Smooth muscle cell (in vitro differentiated cells): Measurements from ENCODE around the gene ATAD2B. TPM values are rescaled to one million over a fixed set of nuclear protein-coding genes. Genes with fewer than 3 reads are reported as not detected.

Experiments
- DNase-seq: peaks from one replicate; lab custom pipeline; 2025; ENCODE audit not compliant: unreplicated experiment; lab: John Stamatoyannopoulos, UW
- H2AFZ ChIP-seq: fragments of 200-600 bp; sonication (generic); 2 replicates; pipeline ENCODE4 v1.6.0; 2016; ENCODE audit warnings: antibody characterized with exemption, low read depth, mild to moderate bottlenecking
- H3F3A ChIP-seq: fragments of 200-600 bp; sonication (generic); 2 replicates; pipeline ENCODE4 v1.6.0; 2017; ENCODE audit warnings: antibody characterized with exemption, low read depth
- H3K27ac ChIP-seq: fragments of 200-600 bp; sonication (generic); 2 replicates; pipeline ENCODE4 v1.5.1; 2016; ENCODE audit warnings: low read depth, mild to moderate bottlenecking
- H3K27me3 ChIP-seq: fragments of 200-600 bp; sonication (generic); 2 replicates; pipeline ENCODE4 v1.6.1; 2016; ENCODE audit warnings: low read depth, mild to moderate bottlenecking
- H3K36me3 ChIP-seq: fragments of 200-600 bp; sonication (generic); 2 replicates; pipeline ENCODE4 v1.5.1; 2016; ENCODE audit warnings: low read depth
- H3K4me1 ChIP-seq: fragments of 200-600 bp; sonication (generic); 2 replicates; pipeline ENCODE4 v1.5.1; 2016; ENCODE audit warnings: low read depth
- H3K4me2 ChIP-seq: fragments of 200-600 bp; sonication (generic); 2 replicates; pipeline ENCODE4 v1.6.0; 2016; ENCODE audit warnings: mild to moderate bottlenecking
- H3K4me3 ChIP-seq: fragments of 200-600 bp; sonication (generic); 2 replicates; pipeline ENCODE4 v1.5.1; 2016; ENCODE audit warnings: mild to moderate bottlenecking
- H3K79me2 ChIP-seq: fragments of 200-600 bp; sonication (generic); 2 replicates; pipeline ENCODE4 v1.6.0; 2016; ENCODE audit warnings: low read depth, mild to moderate bottlenecking
- H3K9ac ChIP-seq: fragments of 200-600 bp; sonication (generic); 2 replicates; pipeline ENCODE4 v1.6.0; 2016; ENCODE audit warnings: low read depth
- H3K9me3 ChIP-seq: fragments of 200-600 bp; sonication (generic); replicated peaks from 2 replicates; pipeline ENCODE4 v1.5.1; 2016; ENCODE audit warnings: low read depth
- H4K20me1 ChIP-seq: fragments of 200-600 bp; sonication (generic); 2 replicates; pipeline ENCODE4 v1.6.0; 2016; ENCODE audit warnings: low read depth
- WGBS: methylation state at CpG from one replicate; pipeline ENCODE4 v1.1.7; 2016; ENCODE audit warnings: low lambda C conversion rate; 5-methylcytosine and 5-hydroxymethylcytosine counted together
- polyA plus RNA-seq: library from polyadenylated mRNA; unstranded; fragments of >200 nt; fragmentation: Nextera tagmentation; extraction: Ambion mirVana; gene quantifications from 2 replicates; pipeline ENCODE4 v1.2.1, GENCODE V29; 2016
- total RNA-seq: library from RNA; depleted of rRNA; stranded (reverse); fragments of >200 nt; gene quantifications from 2 replicates; pipeline ENCODE4 v1.2.3, GENCODE V29; 2014
- TF ChIP-seq, protein P1 (sequence below): fragments of 200-600 bp; sonication (generic); IDR thresholded peaks from 2 replicates; pipeline ENCODE4 v1.5.1; 2017; ENCODE audit warnings: borderline replicate concordance, mild to moderate bottlenecking, antibody characterized with exemption; ENCODE audit not compliant: insufficient read depth, poor library complexity, severe bottlenecking

Gene ATAD2B
- total and polyA plus RNA-seq, 2 experiments from 2014 or later = 6.2 to 17.5 TPM

DNA sequence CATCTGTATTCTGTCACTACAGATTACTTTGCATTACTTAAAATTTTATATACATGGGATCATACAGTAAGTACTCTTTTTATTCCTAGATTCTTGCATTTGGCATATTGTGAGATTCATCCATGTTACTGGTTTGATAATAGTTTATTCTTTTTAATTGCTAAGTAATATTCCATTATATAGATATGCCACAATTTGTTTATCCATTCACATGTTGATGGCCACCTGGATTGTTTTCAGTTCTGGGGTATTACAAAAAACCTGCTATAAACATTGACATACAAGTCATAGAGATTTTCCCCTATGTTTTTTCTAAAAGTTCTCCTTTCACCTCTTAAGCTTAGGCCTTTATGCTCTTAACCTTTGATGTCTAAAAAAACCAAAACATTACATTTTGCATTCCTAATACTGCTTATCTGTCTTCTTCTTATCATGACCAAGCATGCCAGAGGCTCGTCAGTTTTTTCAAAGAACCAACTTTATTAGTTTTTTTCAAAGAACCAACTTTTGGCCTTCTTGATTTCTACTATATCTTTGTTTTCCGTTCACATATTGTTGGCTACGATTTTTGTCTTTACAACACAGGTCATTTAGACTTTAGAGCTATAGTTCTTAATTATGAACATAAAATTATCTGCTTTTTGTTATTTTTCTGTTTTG, 86.9 kb downstream of the ATAD2B start:
- 78% methylated on average over 3 of the region's 3 CpGs for WGBS
- Histone ChIP-seq H3K4me2 (no peak overlapping the region), H3K9ac (no peak overlapping the region), H3K27me3 (no peaks in the 10 kb centered on the region), H2AFZ (no peak overlapping the region), H4K20me1 (no peaks in the 10 kb centered on the region), H3K79me2 (no peaks in the 10 kb centered on the region), H3K4me1 (no peaks in the 10 kb centered on the region), H3K27ac (no peak overlapping the region), H3K36me3 (peaks cover 3% of the 10 kb centered on the region), H3F3A (no peaks in the 10 kb centered on the region), H3K9me3 (no peaks in the 10 kb centered on the region), H3K4me3 (no peak overlapping the region)
- no peak for DNase-seq
- TF ChIP-seq, protein P1, sequence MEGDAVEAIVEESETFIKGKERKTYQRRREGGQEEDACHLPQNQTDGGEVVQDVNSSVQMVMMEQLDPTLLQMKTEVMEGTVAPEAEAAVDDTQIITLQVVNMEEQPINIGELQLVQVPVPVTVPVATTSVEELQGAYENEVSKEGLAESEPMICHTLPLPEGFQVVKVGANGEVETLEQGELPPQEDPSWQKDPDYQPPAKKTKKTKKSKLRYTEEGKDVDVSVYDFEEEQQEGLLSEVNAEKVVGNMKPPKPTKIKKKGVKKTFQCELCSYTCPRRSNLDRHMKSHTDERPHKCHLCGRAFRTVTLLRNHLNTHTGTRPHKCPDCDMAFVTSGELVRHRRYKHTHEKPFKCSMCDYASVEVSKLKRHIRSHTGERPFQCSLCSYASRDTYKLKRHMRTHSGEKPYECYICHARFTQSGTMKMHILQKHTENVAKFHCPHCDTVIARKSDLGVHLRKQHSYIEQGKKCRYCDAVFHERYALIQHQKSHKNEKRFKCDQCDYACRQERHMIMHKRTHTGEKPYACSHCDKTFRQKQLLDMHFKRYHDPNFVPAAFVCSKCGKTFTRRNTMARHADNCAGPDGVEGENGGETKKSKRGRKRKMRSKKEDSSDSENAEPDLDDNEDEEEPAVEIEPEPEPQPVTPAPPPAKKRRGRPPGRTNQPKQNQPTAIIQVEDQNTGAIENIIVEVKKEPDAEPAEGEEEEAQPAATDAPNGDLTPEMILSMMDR = no peak

DNA sequence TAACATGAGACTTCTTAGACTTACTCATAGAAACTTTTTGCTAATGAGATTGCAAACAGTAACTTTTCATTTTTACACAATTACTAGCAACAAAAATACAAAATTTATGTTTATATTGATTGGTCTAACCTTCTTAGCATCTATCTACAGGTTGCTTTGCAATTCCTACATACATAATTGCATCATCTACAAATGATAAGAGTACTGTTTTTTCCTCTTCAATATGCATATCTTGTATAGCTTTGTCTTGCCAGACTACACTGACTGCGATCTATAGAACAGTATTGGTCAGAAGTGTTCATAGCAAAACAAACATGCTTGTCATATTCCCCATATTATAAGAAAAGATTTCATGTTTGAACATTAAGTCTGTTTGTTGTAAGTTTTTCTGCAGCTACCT, 87.9 kb downstream of the ATAD2B start:
- Histone ChIP-seq H2AFZ (no peak overlapping the region), H3F3A (no peaks in the 10 kb centered on the region), H3K4me3 (no peak overlapping the region), H3K4me2 (no peak overlapping the region), H3K9ac (no peak overlapping the region), H3K79me2 (no peaks in the 10 kb centered on the region), H3K27ac (no peak overlapping the region), H3K27me3 (no peaks in the 10 kb centered on the region), H3K4me1 (no peaks in the 10 kb centered on the region), H3K36me3 (no peaks in the 10 kb centered on the region), H4K20me1 (no peaks in the 10 kb centered on the region), H3K9me3 (no peaks in the 10 kb centered on the region)
- no peak for DNase-seq
- WGBS = 100% methylated on average over 1 of the region's 1 CpG
- TF ChIP-seq, protein P1 = no peak

DNA sequence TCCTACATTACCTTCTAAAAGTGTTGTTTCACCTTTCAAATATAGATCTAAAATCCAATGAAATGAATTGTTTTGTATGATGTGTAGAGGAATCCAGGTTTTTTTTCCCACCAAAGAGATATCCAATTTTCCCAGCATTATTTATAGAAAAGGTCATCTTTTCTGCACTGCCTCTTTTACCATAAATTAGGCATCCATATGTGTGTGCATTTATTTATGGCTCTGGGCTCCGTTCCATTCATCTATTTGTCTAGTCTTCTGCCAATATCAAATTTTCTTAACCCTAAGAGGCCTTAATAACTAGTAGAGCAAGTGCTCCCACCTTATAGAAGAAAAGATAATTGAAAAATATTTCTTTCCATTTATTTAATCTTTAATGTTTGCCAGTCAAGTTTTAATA, 88.3 kb downstream of the ATAD2B start:
- no peak overlapping the region for H3K4me2 ChIP-seq
- no peaks in the 10 kb centered on the region for H3F3A ChIP-seq
- no peaks in the 10 kb centered on the region for H3K79me2 ChIP-seq
- H3K4me1 ChIP-seq = no peaks in the 10 kb centered on the region
- no peak for DNase-seq
- H3K9ac ChIP-seq = no peak overlapping the region
- H3K4me3 ChIP-seq = no peak overlapping the region
- TF ChIP-seq, protein P1 = no peak
- H4K20me1 ChIP-seq = no peaks in the 10 kb centered on the region
- H2AFZ ChIP-seq = no peak overlapping the region
- H3K36me3 ChIP-seq = no peaks in the 10 kb centered on the region
- no peaks in the 10 kb centered on the region for H3K27me3 ChIP-seq
- 100% methylated on average over 1 of the region's 1 CpG for WGBS
- H3K9me3 ChIP-seq = no peaks in the 10 kb centered on the region
- H3K27ac ChIP-seq = no peak overlapping the region

DNA sequence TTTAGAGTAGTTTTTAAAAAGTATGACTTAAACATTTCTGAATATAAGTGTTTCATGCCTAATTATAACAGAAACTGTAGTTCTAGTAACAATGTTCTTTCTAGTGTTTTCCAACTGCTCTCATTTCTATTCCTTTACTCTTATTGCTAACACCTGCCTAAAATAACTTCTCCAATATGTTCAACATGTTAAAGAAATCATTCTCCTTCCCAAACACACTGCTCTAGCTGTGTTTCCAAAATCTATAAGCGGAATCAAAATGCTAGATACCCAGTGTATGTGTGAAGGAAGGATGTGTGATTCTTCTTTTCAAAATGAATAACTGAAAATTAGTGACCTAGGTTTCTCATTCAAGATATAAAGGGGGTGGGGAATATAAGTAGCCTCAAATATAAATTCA, 89.1 kb downstream of the ATAD2B start:
- no peak for DNase-seq
- H3K9ac ChIP-seq = no peak overlapping the region
- TF ChIP-seq, protein P1 = no peak
- H3K9me3 ChIP-seq = no peaks in the 10 kb centered on the region
- no peak overlapping the region for H3K4me2 ChIP-seq
- H4K20me1 ChIP-seq = no peaks in the 10 kb centered on the region
- 95% methylated on average over 1 of the region's 1 CpG for WGBS
- no peak overlapping the region for H3K27ac ChIP-seq
- H3K27me3 ChIP-seq = no peaks in the 10 kb centered on the region
- no peak overlapping the region for H2AFZ ChIP-seq
- H3F3A ChIP-seq = no peaks in the 10 kb centered on the region
- no peaks in the 10 kb centered on the region for H3K36me3 ChIP-seq
- no peaks in the 10 kb centered on the region for H3K79me2 ChIP-seq
- no peaks in the 10 kb centered on the region for H3K4me1 ChIP-seq
- no peak overlapping the region for H3K4me3 ChIP-seq
